Measurements from ENCODE around the gene CCDC88C. TPM values are rescaled to one million over a fixed set of nuclear protein-coding genes. Genes with fewer than 3 reads are reported as not detected.

Gene CCDC88C
- total RNA-seq, 1 donor from 2014 or later, result 12.4 TPM

DNA sequence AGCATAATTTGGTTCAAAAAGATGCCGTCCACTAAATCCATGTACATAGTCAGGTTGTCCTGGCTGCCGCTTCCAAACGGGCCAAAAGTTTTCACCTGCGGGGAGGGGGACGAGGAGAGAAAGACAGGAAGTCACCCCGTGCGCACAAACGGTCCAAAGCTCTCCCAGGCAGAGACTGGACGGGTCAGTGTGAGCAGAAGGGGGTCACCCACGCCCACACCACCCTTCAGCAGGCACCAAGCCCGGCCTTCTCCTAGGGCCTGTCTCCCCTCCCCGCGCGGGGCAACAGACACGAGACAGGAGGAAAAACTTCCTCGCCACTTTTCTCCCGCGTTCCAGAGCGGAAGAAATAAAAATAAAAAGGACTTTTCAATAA lies 888 bp downstream of the CCDC88C start:
- peak overlapping the region; percentile 35 for H3K9ac ChIP-seq (ENCODE audit: low read length)
- H2AFZ ChIP-seq (ENCODE audit: low read depth, low read length), result no peak overlapping the region
- peak overlapping the region; percentile 36 for H3K27ac Mint-ChIP-seq (ENCODE audit: unreplicated experiment)
- H3K9me3 Mint-ChIP-seq (ENCODE audit: unreplicated experiment), result no peaks in the 10 kb centered on the region
- no peaks in the 10 kb centered on the region for H3K36me3 ChIP-seq (ENCODE audit: insufficient read depth, low read length)
- H4K20me1 ChIP-seq (ENCODE audit: insufficient read depth, low read length), result no peaks in the 10 kb centered on the region
- FAIRE-seq, result no peak
- H3K4me2 ChIP-seq (ENCODE audit: low read length), result peak overlapping the region; percentile 73
- H3K27me3 ChIP-seq (ENCODE audit: insufficient read depth, low read length), result peaks cover 24% of the 10 kb centered on the region
- no peak overlapping the region for H3K27ac ChIP-seq (ENCODE audit: low read depth, low read length)
- TF ChIP-seq EZH2 (IDR thresholded peaks at IDR 0.05; ENCODE audit: insufficient read depth, low read length) (no peak), CTCF (IDR thresholded peaks at IDR 0.05; ENCODE audit: insufficient read depth, low read depth, low read length) (no peak)
- H3K4me3 Mint-ChIP-seq (ENCODE audit: unreplicated experiment), result peak overlapping the region; percentile 83
- H3K4me1 Mint-ChIP-seq (ENCODE audit: low read depth, unreplicated experiment), result peaks cover 21% of the 10 kb centered on the region
- H3K36me3 Mint-ChIP-seq (ENCODE audit: low read depth, unreplicated experiment), result peaks cover 2% of the 10 kb centered on the region
- no peaks in the 10 kb centered on the region for H3K79me2 ChIP-seq (ENCODE audit: insufficient read depth, low read length)
- peaks cover 3% of the 10 kb centered on the region for H3K27me3 Mint-ChIP-seq (ENCODE audit: low read depth, unreplicated experiment)
- H3K4me1 ChIP-seq (ENCODE audit: insufficient read depth, low read length), result peaks cover 4% of the 10 kb centered on the region
- peak overlapping the region; percentile 50 for H3K4me3 ChIP-seq (ENCODE audit: insufficient read depth, low read depth, low read length)
- no peak for DNase-seq (ENCODE audit: low read depth)
- H3K9me3 ChIP-seq (ENCODE audit: insufficient read depth, low read depth, low read length), result no peaks in the 10 kb centered on the region

GRCh38 chr14:91415794-91416743 lies 1.6 kb downstream of the CCDC88C start:
- Histone ChIP-seq H4K20me1 (ENCODE audit: insufficient read depth, low read length) (no peaks in the 10 kb centered on the region), H2AFZ (ENCODE audit: low read depth, low read length) (no peak overlapping the region), H3K79me2 (ENCODE audit: insufficient read depth, low read length) (no peaks in the 10 kb centered on the region), H3K27me3 (ENCODE audit: insufficient read depth, low read length) (peaks cover 27% of the 10 kb centered on the region), H3K9me3 (ENCODE audit: insufficient read depth, low read depth, low read length) (no peaks in the 10 kb centered on the region), H3K27ac (ENCODE audit: low read depth, low read length) (no peak overlapping the region), H3K4me3 (ENCODE audit: insufficient read depth, low read depth, low read length) (no peak overlapping the region), H3K36me3 (ENCODE audit: insufficient read depth, low read length) (no peaks in the 10 kb centered on the region), H3K9ac (ENCODE audit: low read length) (no peak overlapping the region), H3K4me2 (ENCODE audit: low read length) (peak overlapping the region; percentile 73), H3K4me1 (ENCODE audit: insufficient read depth, low read length) (peaks cover 4% of the 10 kb centered on the region)
- peaks cover 21% of the 10 kb centered on the region for H3K4me1 Mint-ChIP-seq (ENCODE audit: low read depth, unreplicated experiment)
- peaks cover under 1% of the 10 kb centered on the region for H3K27me3 Mint-ChIP-seq (ENCODE audit: low read depth, unreplicated experiment)
- TF ChIP-seq EZH2 (IDR thresholded peaks at IDR 0.05; ENCODE audit: insufficient read depth, low read length), result no peak
- TF ChIP-seq CTCF (IDR thresholded peaks at IDR 0.05; ENCODE audit: insufficient read depth, low read depth, low read length), result no peak
- no peaks in the 10 kb centered on the region for H3K9me3 Mint-ChIP-seq (ENCODE audit: unreplicated experiment)
- FAIRE-seq (no peak), DNase-seq (ENCODE audit: low read depth) (no peak)
- peak overlapping the region; percentile 83 for H3K4me3 Mint-ChIP-seq (ENCODE audit: unreplicated experiment)
- peak overlapping the region; percentile 36 for H3K27ac Mint-ChIP-seq (ENCODE audit: unreplicated experiment)
- H3K36me3 Mint-ChIP-seq (ENCODE audit: low read depth, unreplicated experiment), result peaks cover 2% of the 10 kb centered on the region

GRCh38 chr14:91414475-91414833 lies 3.2 kb downstream of the CCDC88C start:
- no peaks in the 10 kb centered on the region for H3K27me3 Mint-ChIP-seq (ENCODE audit: low read depth, unreplicated experiment)
- FAIRE-seq (no peak), DNase-seq (ENCODE audit: low read depth) (no peak)
- Histone ChIP-seq H3K36me3 (ENCODE audit: insufficient read depth, low read length) (no peaks in the 10 kb centered on the region), H3K27me3 (ENCODE audit: insufficient read depth, low read length) (peaks cover 37% of the 10 kb centered on the region), H4K20me1 (ENCODE audit: insufficient read depth, low read length) (no peaks in the 10 kb centered on the region), H3K4me3 (ENCODE audit: insufficient read depth, low read depth, low read length) (no peak overlapping the region), H2AFZ (ENCODE audit: low read depth, low read length) (no peak overlapping the region), H3K79me2 (ENCODE audit: insufficient read depth, low read length) (no peaks in the 10 kb centered on the region), H3K9ac (ENCODE audit: low read length) (no peak overlapping the region), H3K9me3 (ENCODE audit: insufficient read depth, low read depth, low read length) (no peaks in the 10 kb centered on the region), H3K4me1 (ENCODE audit: insufficient read depth, low read length) (peaks cover 4% of the 10 kb centered on the region), H3K27ac (ENCODE audit: low read depth, low read length) (no peak overlapping the region), H3K4me2 (ENCODE audit: low read length) (no peak overlapping the region)
- H3K9me3 Mint-ChIP-seq (ENCODE audit: unreplicated experiment), result no peaks in the 10 kb centered on the region
- peaks cover 21% of the 10 kb centered on the region for H3K4me1 Mint-ChIP-seq (ENCODE audit: low read depth, unreplicated experiment)
- H3K36me3 Mint-ChIP-seq (ENCODE audit: low read depth, unreplicated experiment), result peaks cover 2% of the 10 kb centered on the region
- no peak overlapping the region for H3K4me3 Mint-ChIP-seq (ENCODE audit: unreplicated experiment)
- H3K27ac Mint-ChIP-seq (ENCODE audit: unreplicated experiment), result no peak overlapping the region
- TF ChIP-seq CTCF (IDR thresholded peaks at IDR 0.05; ENCODE audit: insufficient read depth, low read depth, low read length) (no peak), EZH2 (IDR thresholded peaks at IDR 0.05; ENCODE audit: insufficient read depth, low read length) (no peak)
